GM19455 (cell line): Measurements from ENCODE around the gene CETN3.
"Not testable (repeated sequence)": the region's sequence is repeated elsewhere in the genome, so short reads cannot be mapped to it uniquely, and the experiment has no call there.

ENCODE experiments used
- ATAC-seq: cut with Tn5 transposase; IDR thresholded peaks from one replicate; pipeline ENCODE4 v1.9.1; 2021; ENCODE audit not compliant: unreplicated experiment

The CETN3 gene

DNA sequence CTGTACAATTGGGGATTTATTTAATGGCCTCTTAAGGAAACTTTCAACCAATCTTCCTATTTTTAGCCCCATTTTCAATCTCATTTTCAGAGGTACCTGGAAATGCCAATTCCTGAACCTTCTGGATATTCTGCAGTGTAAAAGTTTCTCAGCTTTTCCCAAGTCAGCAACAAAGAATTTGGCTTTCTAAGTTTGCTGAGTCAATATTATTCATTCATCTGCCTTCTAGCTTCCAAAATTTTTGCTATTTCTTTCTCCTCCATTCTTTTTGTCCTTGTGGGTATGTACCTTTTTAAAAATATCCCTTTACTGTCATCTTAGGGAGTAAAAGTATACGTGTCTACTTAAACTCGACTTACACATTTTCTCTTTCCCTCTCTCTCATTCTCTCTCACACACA is 25.7 kb downstream of the CETN3 start:
- no peak for ATAC-seq

GRCh38 chr5:90381213-90381929 is 28.2 kb downstream of the CETN3 start:
- ATAC-seq: no peak

- no peak for ATAC-seq
Measured at GRCh38 chr5:90379652-90380051, 29.9 kb downstream of the CETN3 start.

DNA sequence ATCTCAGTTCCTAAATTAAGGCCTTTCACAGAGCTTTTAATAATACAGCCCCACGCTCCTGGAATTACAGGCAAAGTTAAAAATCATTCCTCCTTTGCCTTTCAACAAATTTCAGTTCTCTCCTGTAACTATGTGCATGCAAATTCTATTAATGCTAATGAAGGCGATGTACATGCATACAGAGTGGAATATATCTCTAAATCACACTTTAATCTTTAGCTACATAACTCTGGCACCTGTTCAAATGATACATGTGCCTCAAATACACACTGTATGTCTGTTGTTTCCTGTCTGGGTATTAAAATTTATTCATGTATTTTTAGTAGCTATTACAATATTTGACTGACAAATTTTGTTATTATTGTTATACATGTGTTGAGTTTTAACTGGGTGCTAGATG is 30.8 kb downstream of the CETN3 start:
- ATAC-seq: no peak

DNA sequence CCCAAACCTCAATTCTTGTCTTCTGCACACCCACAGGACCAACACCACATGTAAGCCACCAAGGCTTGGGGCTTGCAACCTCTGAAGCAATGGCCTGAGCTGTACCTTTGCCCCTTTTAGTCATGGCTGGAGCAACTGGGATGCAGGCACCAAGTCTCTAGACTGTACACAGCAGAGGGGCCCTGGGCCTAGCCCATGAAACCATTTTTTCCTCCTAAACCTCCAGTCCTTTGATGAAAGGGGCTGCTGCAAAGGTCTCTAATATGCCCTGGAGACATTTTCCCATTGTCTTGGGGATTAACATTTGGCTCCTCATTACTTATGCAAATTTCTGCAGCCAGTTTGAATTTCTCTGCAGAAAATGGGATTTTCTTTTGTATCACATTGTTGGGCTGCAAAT is 38.3 kb downstream of the CETN3 start:
- not testable (repeated sequence) for ATAC-seq

DNA sequence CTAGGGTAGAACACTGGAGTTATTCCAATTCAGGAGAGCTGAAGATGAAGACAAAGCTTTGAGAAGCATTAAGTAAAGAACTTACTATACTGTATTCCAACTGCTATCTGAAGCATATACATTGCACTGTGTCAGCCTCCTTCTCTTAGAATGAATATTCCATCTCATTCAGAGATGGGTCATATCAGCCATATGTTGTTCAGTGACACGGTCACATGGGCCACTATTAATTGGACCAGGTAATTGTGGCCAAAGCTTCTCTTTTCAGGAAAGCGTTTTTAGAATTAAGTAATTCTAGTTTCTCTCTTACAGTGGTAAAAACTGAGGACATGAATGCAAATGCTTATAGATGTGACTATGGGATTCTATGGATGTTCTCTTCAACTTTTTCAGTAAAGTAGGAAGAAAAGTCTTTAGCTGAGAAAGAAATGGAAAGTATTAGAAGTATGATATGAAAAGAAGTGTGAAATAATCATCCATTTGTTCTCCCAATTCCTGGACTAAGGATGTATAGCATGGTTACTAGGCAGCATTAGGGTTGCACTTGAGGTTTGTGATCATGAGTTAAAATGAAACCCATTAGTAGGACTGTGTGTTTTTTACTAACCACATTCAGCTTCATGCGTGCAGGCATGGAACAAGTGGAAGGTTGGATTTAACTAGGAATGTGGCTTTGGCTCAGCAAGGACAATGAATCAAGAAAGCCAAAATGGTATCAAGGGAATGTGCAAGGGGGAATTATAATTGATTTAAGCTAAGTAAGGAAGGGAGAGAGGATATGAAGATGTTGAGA is 40.9 kb downstream of the CETN3 start:
- ATAC-seq: no peak

GRCh38 chr5:90367879-90368278 is 41.7 kb downstream of the CETN3 start:
- ATAC-seq: no peak

DNA sequence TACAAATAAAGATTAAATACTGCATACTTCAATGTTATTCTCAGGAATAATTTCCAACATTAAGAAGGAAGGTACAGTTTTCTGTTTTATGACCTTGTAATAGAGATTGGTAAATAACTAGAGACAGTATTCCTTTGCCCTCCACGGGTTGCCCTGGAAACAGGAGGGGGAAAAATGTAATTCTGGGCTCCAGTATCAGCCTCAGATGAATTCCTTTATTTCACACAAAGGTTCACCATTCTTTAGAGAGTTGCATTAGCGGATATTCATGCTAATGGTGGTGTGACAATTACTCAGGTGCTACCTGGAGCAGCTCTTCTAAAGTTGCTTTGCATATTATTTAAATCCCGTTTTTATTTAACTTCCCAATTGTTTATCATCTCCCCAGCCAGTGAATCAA is 42.6 kb downstream of the CETN3 start:
- no peak for ATAC-seq

DNA sequence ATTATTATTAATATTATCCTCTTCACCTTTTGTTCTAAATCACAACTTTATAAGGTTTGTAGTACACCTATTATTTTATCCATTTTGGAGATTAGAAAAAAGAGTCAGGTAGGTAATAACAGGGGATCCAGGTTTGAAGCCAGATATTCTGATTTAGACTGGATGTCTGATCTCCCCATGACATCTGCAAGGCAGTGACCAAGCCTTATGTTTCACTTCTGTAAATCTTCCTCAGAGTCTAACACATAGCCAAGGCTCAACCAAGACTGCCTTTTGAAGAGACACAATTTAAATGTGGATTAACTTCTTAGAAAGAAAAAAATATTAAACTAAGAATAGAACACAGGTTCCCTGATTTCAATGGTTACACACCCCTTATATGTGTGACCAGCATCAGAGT is 44.2 kb downstream of the CETN3 start:
- ATAC-seq: no peak

- no peak for ATAC-seq
Measured at GRCh38 chr5:90359073-90359920, 50.3 kb downstream of the CETN3 start.

GRCh38 chr5:90356622-90357021 is 52.9 kb downstream of the CETN3 start:
- ATAC-seq: no peak

DNA sequence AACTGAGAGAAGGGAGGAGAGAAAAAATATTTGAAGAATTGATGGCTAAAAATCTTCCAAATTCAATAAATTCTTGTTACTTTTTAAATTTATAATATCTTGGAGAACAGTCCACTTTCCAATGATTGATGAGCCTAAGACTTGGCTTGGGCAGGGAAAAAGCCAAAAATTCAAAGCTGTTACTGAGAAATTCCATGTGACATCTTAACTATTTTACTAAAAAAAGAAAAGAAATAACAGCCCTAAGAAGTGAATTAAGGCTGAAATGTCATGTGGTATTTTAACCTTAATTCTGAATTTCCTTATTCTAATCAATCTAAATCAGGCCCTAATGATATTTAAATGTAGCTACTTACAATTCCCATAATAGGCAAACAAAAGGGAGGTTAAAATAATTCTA is 53.4 kb downstream of the CETN3 start:
- no peak for ATAC-seq

DNA sequence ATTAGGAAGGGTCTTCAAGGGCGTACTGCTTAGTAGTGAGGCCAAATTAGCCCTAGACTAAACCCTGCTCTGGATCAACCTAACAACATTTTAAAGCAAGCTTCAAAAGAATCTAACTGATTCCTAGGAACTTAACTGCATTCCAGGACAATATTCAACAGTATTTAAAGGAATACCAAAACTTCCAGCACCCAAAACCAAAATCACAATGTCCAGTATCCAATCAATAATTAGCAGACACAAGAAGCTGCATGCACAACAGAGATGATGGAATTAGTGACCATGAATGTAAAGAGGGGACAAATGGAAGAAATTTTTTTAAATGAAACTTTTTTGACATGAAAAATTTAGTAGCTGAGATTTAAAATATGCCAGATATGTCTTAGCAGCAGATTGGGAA is 53.9 kb downstream of the CETN3 start:
- no peak for ATAC-seq

GRCh38 chr5:90353254-90353653 is 56.3 kb downstream of the CETN3 start:
- ATAC-seq: no peak

DNA sequence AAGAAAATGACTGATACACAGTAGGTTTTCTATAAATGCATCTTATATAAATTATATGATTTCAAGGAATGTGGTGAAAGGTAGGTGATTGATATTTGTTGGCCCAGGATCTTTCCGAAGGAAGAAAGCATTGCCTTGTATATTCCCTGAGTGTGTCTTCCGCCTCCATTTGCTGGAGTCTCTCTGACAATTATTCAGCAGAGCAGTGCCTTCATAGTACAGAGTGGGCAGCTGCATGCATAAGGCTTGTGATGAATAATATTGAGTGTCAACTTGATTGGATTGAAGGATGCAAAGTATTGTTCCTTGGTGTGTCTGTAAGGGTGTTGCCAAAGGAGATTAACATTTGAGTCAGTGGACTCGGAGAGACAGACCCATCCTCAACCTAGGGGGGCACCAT is 58.5 kb downstream of the CETN3 start:
- ATAC-seq: no peak

DNA sequence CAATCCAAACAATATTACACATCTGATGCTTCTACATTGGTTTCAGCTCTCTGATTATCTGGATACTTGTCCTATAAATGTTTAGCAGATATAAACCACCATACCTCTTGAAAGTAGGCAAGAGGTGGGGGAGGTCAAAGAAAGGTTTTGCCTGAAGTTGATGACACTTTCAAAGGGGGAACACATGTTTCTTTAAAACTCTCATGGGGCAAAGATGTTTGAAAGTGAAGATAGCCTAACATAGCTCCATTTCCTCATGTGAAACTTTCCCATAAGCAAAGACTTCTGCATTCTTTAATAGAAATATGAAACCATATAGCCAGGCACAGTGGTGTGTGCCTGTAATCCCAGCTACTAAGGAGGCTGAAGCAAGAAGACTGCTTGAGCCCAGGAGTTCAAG is 62.1 kb downstream of the CETN3 start:
- ATAC-seq: no peak

GRCh38 chr5:90345684-90346083 is 63.9 kb downstream of the CETN3 start:
- no peak for ATAC-seq

- no peak for ATAC-seq
Measured at GRCh38 chr5:90344689-90345088, 64.9 kb downstream of the CETN3 start.

GRCh38 chr5:90343731-90344130 is 65.8 kb downstream of the CETN3 start:
- ATAC-seq: not testable (repeated sequence)

DNA sequence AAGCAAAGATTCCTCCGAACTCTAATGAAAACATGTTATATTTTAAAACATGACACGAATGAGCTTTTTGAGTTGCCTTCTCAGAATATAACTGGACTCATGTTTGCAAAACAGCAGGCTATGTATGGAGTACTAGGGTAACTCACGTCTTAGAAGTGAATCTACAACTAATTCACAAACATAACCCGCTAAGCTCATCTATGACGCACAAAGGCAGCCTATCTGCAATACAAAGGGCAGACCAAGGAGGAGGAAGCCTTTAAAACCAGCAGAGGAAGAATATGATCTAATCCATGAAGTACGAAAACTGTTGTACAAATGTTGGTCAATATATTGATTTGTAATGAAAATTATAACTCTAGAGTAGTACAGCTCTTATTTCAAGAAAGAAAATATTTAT is 67.0 kb downstream of the CETN3 start:
- ATAC-seq: no peak
